Karpas-422 (cell line): ENCODE measurements around the gene USP35. TPM values are rescaled to one million over a fixed set of nuclear protein-coding genes. Genes with fewer than 3 reads are reported as not detected.
"Not testable (repeated sequence)": the region's sequence is repeated elsewhere in the genome, so short reads cannot be mapped to it uniquely, and the experiment has no call there.

Experiments used
- DNase-seq: peaks from one replicate; pipeline ENCODE4 v3.0.0-alpha.2; 2015
- H2AFZ ChIP-seq: fragments of 200-600 bp; sonication (generic); 2 replicates; pipeline ENCODE4 v1.6.1; 2014; ENCODE audit warnings: antibody characterized with exemption, low read length, mixed read lengths
- H3K27ac ChIP-seq: fragments of 200-600 bp; sonication (generic); 2 replicates; pipeline ENCODE4 v1.5.1; 2014; ENCODE audit warnings: mild to moderate bottlenecking, low read length, moderate library complexity
- H3K27me3 ChIP-seq: fragments of 200-600 bp; sonication (generic); 2 replicates; pipeline ENCODE4 v1.6.1; 2014; ENCODE audit warnings: low read length, mixed read lengths
- H3K36me3 ChIP-seq: fragments of 200-600 bp; sonication (generic); 2 replicates; pipeline ENCODE4 v1.6.1; 2014; ENCODE audit warnings: low read length, mixed read lengths; ENCODE audit not compliant: insufficient read depth
- H3K4me1 ChIP-seq: fragments of 200-600 bp; sonication (generic); 2 replicates; pipeline ENCODE4 v1.6.1; 2014; ENCODE audit warnings: mild to moderate bottlenecking, low read length, mixed read lengths
- H3K4me2 ChIP-seq: fragments of 200-600 bp; sonication (generic); 2 replicates; pipeline ENCODE4 v1.6.1; 2014; ENCODE audit warnings: low read length, low read depth, mild to moderate bottlenecking; ENCODE audit not compliant: poor library complexity, severe bottlenecking
- H3K4me3 ChIP-seq: fragments of 200-600 bp; sonication (generic); 2 replicates; pipeline ENCODE4 v1.5.1; 2014; ENCODE audit warnings: mild to moderate bottlenecking, antibody characterized with exemption, low read length, mixed read lengths
- H3K79me2 ChIP-seq: fragments of 200-600 bp; sonication (generic); 2 replicates; pipeline ENCODE4 v1.6.1; 2014; ENCODE audit warnings: mild to moderate bottlenecking, low read length, mixed read lengths
- H3K9ac ChIP-seq: fragments of 200-600 bp; sonication (generic); 2 replicates; pipeline ENCODE4 v1.6.0; 2014; ENCODE audit warnings: low read length
- H3K9me2 ChIP-seq: fragments of 200-600 bp; sonication (generic), shearing (Covaris generic); replicated peaks from 2 replicates; pipeline ENCODE4 v1.6.0; 2014; ENCODE audit warnings: mild to moderate bottlenecking, low read length, moderate library complexity; ENCODE audit not compliant: insufficient read depth
- H3K9me3 ChIP-seq: fragments of 300-700, 200-600 bp; sonication (generic); 2 replicates; pipeline ENCODE4 v1.6.1; 2014; ENCODE audit warnings: low read length, mixed read lengths
- H4K20me1 ChIP-seq: fragments of 200-600 bp; sonication (generic); 2 replicates; pipeline ENCODE4 v1.6.1; 2014; ENCODE audit warnings: mild to moderate bottlenecking, antibody characterized with exemption, low read length, low read depth; ENCODE audit not compliant: insufficient read depth
- total RNA-seq: library from RNA; depleted of rRNA; stranded (reverse); fragments of >200 nt; shearing (Covaris generic); gene quantifications from 2 replicates; pipeline ENCODE4 v1.2.3, GENCODE V29; 2014; ENCODE audit warnings: low replicate concordance

Gene USP35
- total RNA-seq, 1 experiment from 2014 or later = 1.7 TPM

GRCh38 chr11:78219493-78220217 is 30.9 kb downstream of the USP35 start:
- H3K9ac ChIP-seq = no peak overlapping the region
- H3K36me3 ChIP-seq = no peaks in the 10 kb centered on the region
- no peak overlapping the region for H3K4me3 ChIP-seq
- H3K9me2 ChIP-seq = no peaks in the 10 kb centered on the region
- H3K27ac ChIP-seq = no peak overlapping the region
- no peaks in the 10 kb centered on the region for H3K9me3 ChIP-seq
- no peaks in the 10 kb centered on the region for H3K27me3 ChIP-seq
- no peaks in the 10 kb centered on the region for H3K79me2 ChIP-seq
- H3K4me2 ChIP-seq = no peak overlapping the region
- no peak overlapping the region for H2AFZ ChIP-seq
- no peaks in the 10 kb centered on the region for H4K20me1 ChIP-seq
- peaks cover 11% of the 10 kb centered on the region for H3K4me1 ChIP-seq
- no peak for DNase-seq

DNA sequence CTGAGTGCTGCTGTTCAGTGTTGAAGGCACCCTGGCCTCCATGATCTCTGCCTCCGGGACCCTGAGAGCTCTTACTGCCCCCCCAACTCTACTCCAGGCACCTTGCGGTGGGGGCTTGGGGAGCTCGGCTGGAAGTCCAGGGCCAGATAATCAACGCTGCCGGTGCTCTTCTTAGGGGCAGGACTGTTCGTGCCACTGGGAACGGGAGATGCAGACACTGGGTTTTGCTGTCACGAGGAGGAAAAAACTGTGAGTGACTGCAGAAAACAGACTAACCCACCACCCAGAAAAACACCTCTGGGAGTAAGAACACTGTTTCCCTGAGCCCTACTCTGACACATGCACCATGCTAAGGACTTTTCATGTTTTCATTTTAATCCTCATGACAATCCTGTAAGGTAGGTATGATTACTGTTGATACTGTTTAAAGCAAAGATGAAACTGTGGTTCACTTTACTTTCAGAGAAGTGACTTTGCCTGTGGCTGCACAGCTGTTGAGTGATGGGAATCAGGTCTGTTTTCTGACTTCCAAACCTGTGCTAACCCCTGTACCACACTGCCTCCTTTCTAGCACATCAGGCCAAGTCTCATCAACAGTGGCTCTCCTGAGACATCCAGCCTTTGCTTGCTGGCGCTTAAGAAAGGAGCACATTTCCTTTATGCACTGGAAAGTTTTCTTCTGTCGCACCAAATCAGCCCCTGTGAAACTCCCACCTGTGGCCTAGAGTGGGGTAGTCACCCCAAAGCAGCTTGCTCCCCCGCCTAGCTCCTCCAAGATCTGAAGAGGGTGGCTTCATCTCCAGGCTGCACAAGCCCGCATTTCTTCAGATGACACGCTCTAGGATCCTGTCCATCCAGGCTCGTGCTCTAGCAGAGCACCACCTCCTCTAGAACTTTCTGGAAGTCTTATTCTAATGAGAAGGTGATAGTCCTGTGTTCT is 31.8 kb downstream of the USP35 start:
- no peaks in the 10 kb centered on the region for H3K79me2 ChIP-seq
- H2AFZ ChIP-seq = no peak overlapping the region
- H3K9ac ChIP-seq = no peak overlapping the region
- no peak for DNase-seq
- no peak overlapping the region for H3K27ac ChIP-seq
- no peaks in the 10 kb centered on the region for H3K36me3 ChIP-seq
- H3K9me2 ChIP-seq = no peaks in the 10 kb centered on the region
- no peak overlapping the region for H3K4me2 ChIP-seq
- no peaks in the 10 kb centered on the region for H3K9me3 ChIP-seq
- no peak overlapping the region for H3K4me3 ChIP-seq
- peaks cover 11% of the 10 kb centered on the region for H3K4me1 ChIP-seq
- no peaks in the 10 kb centered on the region for H3K27me3 ChIP-seq
- no peaks in the 10 kb centered on the region for H4K20me1 ChIP-seq

DNA sequence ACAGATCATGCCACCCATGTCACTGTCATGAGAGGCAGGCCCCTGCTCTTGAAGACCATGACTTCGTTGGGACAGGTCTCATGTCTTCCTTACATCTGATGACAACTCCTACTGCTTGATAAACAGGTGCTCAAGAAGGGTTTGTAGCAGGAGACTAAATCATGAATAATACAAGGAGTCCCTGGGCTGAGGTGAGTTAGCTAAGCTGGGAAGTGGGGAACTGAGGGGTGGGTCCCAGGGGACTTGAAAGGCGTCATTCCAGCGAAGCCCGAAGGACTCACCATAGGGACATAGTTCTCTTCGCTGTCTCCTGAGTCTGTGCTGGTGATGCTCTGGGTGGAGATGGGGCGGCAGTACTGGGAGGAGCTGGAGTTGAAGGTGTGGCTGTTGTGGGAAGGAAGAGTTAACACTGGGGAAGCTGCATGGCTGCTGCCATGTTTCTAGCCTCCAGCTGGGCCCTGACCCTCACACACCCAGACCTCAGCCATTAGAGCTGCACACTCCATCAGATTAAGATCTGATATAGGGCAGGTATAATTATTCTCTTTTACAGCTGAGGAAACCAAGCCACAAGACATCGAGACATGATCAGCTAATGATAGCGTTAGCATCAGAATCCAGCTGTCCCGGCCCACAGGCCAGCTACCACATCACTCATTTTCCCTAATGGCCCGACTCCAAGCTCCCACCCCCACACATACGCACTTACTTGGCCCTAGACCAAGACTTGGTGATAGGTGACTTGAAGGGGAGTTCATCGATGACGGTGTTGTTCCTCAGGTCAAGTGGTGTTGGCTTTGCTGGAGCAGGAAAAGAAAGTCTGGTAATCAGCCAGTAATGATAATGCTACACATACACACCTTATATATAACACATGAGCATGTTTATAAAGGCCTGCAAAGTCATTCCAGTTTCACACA is 32.9 kb downstream of the USP35 start:
- H2AFZ ChIP-seq = no peak overlapping the region
- no peaks in the 10 kb centered on the region for H4K20me1 ChIP-seq
- no peaks in the 10 kb centered on the region for H3K79me2 ChIP-seq
- H3K36me3 ChIP-seq = no peaks in the 10 kb centered on the region
- H3K9ac ChIP-seq = no peak overlapping the region
- no peak for DNase-seq
- no peak overlapping the region for H3K4me2 ChIP-seq
- no peaks in the 10 kb centered on the region for H3K9me2 ChIP-seq
- H3K27me3 ChIP-seq = no peaks in the 10 kb centered on the region
- no peaks in the 10 kb centered on the region for H3K9me3 ChIP-seq
- no peak overlapping the region for H3K4me3 ChIP-seq
- peaks cover 11% of the 10 kb centered on the region for H3K4me1 ChIP-seq
- H3K27ac ChIP-seq = no peak overlapping the region

- not testable (repeated sequence) for H2AFZ ChIP-seq, H3K79me2 ChIP-seq, H3K9me2 ChIP-seq, H3K27me3 ChIP-seq, H3K36me3 ChIP-seq, H3K27ac ChIP-seq, H3K9ac ChIP-seq, H4K20me1 ChIP-seq, H3K9me3 ChIP-seq, H3K4me3 ChIP-seq, DNase-seq
- peaks cover 11% of the 10 kb centered on the region for H3K4me1 ChIP-seq
- H3K4me2 ChIP-seq = peak overlapping the region; percentile 46
Observed at GRCh38 chr11:78222726-78223125, 34.0 kb downstream of the USP35 start.

- Histone ChIP-seq H3K79me2 (no peaks in the 10 kb centered on the region), H3K9me2 (no peaks in the 10 kb centered on the region), H3K4me2 (peak overlapping the region; percentile 46), H2AFZ (no peak overlapping the region), H3K9me3 (no peaks in the 10 kb centered on the region), H3K4me1 (peaks cover 15% of the 10 kb centered on the region), H3K27ac (no peak overlapping the region), H4K20me1 (no peaks in the 10 kb centered on the region; the same call in 1 of the 2 replicates), H3K9ac (no peak overlapping the region), H3K36me3 (no peaks in the 10 kb centered on the region), H3K27me3 (no peaks in the 10 kb centered on the region), H3K4me3 (peak overlapping the region; percentile 39; the same call in 1 of the 2 replicates)
- peak; percentile 72 for DNase-seq
Observed at GRCh38 chr11:78223320-78223954, 34.7 kb downstream of the USP35 start.

- H3K27me3 ChIP-seq = no peaks in the 10 kb centered on the region
- H3K9ac ChIP-seq = no peak overlapping the region
- H3K36me3 ChIP-seq = no peaks in the 10 kb centered on the region
- no peaks in the 10 kb centered on the region for H3K9me3 ChIP-seq
- DNase-seq = no peak
- H3K79me2 ChIP-seq = no peaks in the 10 kb centered on the region
- H4K20me1 ChIP-seq = no peaks in the 10 kb centered on the region; the same call in 1 of the 2 replicates
- peaks cover 15% of the 10 kb centered on the region for H3K4me1 ChIP-seq
- no peaks in the 10 kb centered on the region for H3K9me2 ChIP-seq
- no peak overlapping the region for H3K4me2 ChIP-seq
- no peak overlapping the region for H3K4me3 ChIP-seq
- H2AFZ ChIP-seq = no peak overlapping the region
- no peak overlapping the region for H3K27ac ChIP-seq
Observed at GRCh38 chr11:78224506-78224905, 35.8 kb downstream of the USP35 start.

- no peak for DNase-seq
- Histone ChIP-seq H3K9me3 (no peaks in the 10 kb centered on the region), H3K4me2 (no peak overlapping the region), H3K79me2 (no peaks in the 10 kb centered on the region), H2AFZ (no peak overlapping the region), H3K27ac (no peak overlapping the region), H3K4me3 (no peak overlapping the region), H3K36me3 (no peaks in the 10 kb centered on the region), H3K4me1 (peaks cover 15% of the 10 kb centered on the region), H3K27me3 (no peaks in the 10 kb centered on the region), H4K20me1 (no peaks in the 10 kb centered on the region; the same call in 1 of the 2 replicates), H3K9me2 (no peaks in the 10 kb centered on the region), H3K9ac (no peak overlapping the region)
Observed at GRCh38 chr11:78224906-78225420, 36.2 kb downstream of the USP35 start.
